ENCODE data around the gene PGK1.

GRCh38 chrX:78075787-78076389, 28.2 kb upstream of the PGK1 start:
- TF ChIP-seq CTCF (IDR thresholded peaks at IDR 0.05; ENCODE audit: low read depth, low read length), result no peak
- TF ChIP-seq POLR2A (IDR thresholded peaks at IDR 0.05; ENCODE audit: extremely low read depth, insufficient read length), result no peak
- TF ChIP-seq MYC (IDR thresholded peaks at IDR 0.05; ENCODE audit: low read depth, low read length), result no peak
